ENCODE measurements around the gene LAX1.

DNA sequence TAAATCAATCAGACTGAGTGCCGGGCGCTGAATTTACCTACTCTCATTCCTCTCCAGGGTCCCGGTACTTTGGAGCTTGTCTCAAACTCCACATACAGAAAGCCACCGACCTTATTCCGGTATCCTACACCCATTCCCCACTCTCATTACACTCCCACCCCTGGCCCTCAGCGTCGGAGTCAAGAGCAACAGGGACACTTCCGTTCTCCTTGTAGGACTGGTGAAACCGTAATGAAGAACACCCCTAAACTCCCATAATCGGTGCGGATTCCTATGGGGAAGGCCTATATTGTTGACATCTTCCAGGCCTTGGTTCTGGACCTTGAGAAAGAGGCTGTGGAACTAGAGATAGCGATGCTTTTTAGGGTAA, 31.2 kb downstream of the LAX1 start:
- TF ChIP-seq FOXP2 (optimal IDR thresholded peaks at IDR 0.05; ENCODE audit: borderline replicate concordance, extremely low read depth, extremely low read length, insufficient read depth) (no peak), POLR2AphosphoS5 (IDR thresholded peaks at IDR 0.05; ENCODE audit: low read depth, low read length) (no peak), TAF1 (IDR thresholded peaks at IDR 0.05; ENCODE audit: borderline replicate concordance, insufficient read depth, low read length) (no peak)
- TF ChIP-seq, protein P1, sequence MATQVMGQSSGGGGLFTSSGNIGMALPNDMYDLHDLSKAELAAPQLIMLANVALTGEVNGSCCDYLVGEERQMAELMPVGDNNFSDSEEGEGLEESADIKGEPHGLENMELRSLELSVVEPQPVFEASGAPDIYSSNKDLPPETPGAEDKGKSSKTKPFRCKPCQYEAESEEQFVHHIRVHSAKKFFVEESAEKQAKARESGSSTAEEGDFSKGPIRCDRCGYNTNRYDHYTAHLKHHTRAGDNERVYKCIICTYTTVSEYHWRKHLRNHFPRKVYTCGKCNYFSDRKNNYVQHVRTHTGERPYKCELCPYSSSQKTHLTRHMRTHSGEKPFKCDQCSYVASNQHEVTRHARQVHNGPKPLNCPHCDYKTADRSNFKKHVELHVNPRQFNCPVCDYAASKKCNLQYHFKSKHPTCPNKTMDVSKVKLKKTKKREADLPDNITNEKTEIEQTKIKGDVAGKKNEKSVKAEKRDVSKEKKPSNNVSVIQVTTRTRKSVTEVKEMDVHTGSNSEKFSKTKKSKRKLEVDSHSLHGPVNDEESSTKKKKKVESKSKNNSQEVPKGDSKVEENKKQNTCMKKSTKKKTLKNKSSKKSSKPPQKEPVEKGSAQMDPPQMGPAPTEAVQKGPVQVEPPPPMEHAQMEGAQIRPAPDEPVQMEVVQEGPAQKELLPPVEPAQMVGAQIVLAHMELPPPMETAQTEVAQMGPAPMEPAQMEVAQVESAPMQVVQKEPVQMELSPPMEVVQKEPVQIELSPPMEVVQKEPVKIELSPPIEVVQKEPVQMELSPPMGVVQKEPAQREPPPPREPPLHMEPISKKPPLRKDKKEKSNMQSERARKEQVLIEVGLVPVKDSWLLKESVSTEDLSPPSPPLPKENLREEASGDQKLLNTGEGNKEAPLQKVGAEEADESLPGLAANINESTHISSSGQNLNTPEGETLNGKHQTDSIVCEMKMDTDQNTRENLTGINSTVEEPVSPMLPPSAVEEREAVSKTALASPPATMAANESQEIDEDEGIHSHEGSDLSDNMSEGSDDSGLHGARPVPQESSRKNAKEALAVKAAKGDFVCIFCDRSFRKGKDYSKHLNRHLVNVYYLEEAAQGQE (IDR thresholded peaks at IDR 0.05; ENCODE audit: insufficient read depth in 1 of 2, low read depth in 2 of 2, low read length in 2 of 2): no peak
